Tibial nerve (tissue), 3 donors: ENCODE results near the gene NDRG3.

Experiments used
- CTCF ChIP-seq, 5 experiments: fragments of 200-600 bp in 3 of 5; fragments of 450-650 bp in 2 of 5; sonication (generic) in 3 of 5; IDR thresholded peaks; one replicate each; pipeline ENCODE4 v1.5.1; 2016 to 2019; ENCODE audit warnings: antibody characterized with exemption in 5 of 5, mild to moderate bottlenecking in 3 of 5, moderate library complexity in 2 of 5
- POLR2A ChIP-seq, 2 donors: fragments of 450-650 bp; IDR thresholded peaks; one replicate each; pipeline ENCODE4 v1.6.1; 2017; ENCODE audit warnings: antibody characterized with exemption in 2 of 2, mild to moderate bottlenecking in 2 of 2, moderate library complexity in 2 of 2

GRCh38 chr20:36604952-36605398 lies 140.9 kb downstream of the NDRG3 start:
- TF ChIP-seq CTCF (IDR thresholded peaks at IDR 0.05) (no peak), POLR2A (IDR thresholded peaks at IDR 0.05) (no peak)
